Articular chondrocyte of knee joint (primary cell): ENCODE data around the gene TTC31. TPM values are rescaled to one million over a fixed set of nuclear protein-coding genes. Genes with fewer than 3 reads are reported as not detected.

Source experiments
- total RNA-seq: library from RNA; depleted of rRNA; stranded (reverse); fragments of >200 nt; gene quantifications from 2 replicates; pipeline ENCODE4 v1.2.3, GENCODE V29; 2012

The TTC31 gene
- 11.4 and 14.6 TPM in 2 replicates for total RNA-seq

DNA sequence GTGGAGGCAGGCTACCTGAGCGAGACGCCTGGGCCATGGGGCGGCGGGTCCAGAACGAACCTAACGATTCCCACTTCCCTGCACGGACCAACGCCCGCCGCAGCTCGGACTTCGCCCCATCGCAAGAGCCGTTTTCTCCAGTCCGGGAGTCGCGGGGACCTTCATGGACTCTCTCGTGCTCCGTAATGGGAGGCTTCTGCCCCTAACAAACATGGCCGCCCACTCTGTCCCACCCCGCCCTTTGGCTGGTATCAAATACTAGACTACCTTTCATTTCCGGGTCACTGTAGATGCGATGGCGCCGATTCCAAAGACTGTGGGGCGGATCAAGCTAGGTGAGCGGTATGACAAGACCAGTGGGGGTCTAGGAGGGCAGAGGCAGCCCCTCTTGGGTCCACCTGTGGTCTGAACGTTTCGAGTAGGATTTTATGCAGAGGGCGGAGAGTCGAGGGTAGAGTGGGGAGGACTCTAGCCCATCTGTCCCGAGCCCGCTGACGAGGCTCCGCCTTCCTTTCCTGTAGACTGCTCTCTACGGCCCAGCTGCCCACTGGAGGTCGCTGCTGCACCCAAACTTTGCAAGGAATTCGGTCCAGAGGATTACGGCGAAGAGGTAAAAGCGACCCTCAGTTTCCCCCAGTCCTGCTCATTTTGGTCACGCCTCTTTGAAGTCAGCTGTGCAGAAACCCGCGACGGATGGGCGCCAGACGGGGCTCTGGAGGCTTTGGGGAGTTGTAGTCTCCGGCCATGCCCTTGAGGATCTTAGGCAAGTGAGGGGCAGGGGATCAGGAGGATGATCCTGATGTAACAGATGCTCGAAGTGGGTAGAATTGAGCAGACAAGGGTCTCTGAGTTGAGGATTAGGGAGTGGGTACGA, at the start of gene TTC31, which contains the start of gene CCDC142:
Gene TTC31 (plus strand): TSS at position 281 of the 874 bp plus-strand sequence. CDS start 15 bp downstream, at position 296.
Gene CCDC142 (minus strand): TSS at position 198 of the 874 bp plus-strand sequence. CDS start 161 bp downstream, at position 37.

DNA sequence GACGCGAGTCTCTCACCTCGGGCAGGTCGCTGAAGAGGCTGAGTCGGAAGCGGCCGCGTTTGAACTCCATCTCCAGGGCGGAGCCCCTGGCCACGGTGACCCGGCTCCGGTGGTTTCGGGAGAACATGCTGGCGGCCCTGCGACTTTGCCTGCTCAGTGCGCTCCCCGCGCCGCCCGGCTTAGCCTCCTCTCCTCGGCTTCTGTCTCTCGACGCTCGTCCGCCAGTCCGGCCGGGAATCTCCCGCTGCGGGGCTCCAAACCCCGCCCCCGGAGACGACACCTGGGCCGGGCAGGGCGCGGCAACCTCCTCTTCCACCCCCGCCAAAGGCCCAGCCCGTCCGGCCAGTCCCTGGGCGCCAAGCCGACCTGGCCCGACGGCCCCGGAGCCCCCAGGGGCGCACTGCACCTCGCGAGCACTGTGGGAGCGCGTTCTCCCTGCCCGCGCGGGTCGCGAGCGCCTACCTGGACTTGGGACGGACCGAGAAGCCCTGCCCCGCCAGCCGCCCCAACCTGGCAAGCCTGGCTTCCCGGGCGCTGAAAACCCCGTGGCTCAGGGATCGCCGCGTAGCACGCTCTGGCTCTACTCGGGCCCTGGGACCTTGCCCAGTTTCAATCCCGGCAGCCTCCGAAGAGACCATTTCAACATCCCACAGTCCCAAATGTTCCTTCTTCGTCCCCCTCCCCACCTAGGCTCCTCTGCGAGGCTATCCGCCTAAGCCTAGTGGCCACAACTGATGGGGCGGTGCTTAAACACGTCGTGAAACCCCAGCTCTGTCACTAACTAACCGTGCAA, 41.0 kb upstream of the TTC31 start, which contains the start of gene RTKN:
Gene RTKN (minus strand): TSS at position 248 of the 793 bp plus-strand sequence. CDS start 121 bp downstream, at position 127.

DNA sequence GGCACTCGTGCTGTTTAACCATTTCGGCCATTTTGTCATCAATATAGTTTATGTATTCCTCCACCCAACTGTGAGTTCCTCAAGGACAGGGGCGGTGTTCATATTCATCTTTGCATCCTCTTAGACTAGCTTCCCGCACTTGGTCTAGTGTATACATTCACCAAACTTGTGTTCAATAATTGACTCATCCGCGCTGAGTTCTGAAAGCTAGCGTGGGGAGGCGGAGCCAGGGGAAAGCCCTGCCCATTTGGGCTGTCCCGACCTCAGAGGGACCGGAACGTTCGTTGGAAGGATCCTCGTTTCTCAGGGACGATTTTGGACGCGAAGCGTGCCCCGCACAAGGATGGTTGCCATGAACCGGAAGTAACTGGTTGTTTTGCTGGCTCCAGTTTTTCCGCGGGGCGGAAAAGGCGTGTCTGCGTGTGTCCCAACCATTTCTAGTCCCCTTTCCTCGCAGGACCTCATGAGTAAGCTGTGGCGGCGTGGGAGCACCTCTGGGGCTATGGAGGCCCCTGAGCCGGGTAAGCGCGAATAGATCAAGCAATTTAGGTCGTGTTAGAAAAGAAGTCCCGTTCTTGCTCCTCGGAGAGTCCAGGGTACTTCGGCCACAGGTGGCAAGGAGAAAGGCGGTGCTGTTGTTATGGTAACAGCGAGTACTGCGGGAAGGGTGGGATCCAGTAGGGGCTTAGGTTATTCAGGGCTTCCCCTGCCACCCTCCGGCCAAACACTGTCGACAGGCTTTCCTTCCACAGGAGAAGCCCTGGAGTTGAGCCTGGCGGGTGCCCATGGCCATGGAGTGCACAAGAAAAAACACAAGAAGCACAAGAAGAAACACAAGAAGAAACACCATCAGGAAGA, 28.0 kb upstream of the TTC31 start, which contains the start of gene INO80B:
Gene INO80B (plus strand): TSS at position 434 of the 858 bp plus-strand sequence. CDS start 30 bp downstream, at position 464.

DNA sequence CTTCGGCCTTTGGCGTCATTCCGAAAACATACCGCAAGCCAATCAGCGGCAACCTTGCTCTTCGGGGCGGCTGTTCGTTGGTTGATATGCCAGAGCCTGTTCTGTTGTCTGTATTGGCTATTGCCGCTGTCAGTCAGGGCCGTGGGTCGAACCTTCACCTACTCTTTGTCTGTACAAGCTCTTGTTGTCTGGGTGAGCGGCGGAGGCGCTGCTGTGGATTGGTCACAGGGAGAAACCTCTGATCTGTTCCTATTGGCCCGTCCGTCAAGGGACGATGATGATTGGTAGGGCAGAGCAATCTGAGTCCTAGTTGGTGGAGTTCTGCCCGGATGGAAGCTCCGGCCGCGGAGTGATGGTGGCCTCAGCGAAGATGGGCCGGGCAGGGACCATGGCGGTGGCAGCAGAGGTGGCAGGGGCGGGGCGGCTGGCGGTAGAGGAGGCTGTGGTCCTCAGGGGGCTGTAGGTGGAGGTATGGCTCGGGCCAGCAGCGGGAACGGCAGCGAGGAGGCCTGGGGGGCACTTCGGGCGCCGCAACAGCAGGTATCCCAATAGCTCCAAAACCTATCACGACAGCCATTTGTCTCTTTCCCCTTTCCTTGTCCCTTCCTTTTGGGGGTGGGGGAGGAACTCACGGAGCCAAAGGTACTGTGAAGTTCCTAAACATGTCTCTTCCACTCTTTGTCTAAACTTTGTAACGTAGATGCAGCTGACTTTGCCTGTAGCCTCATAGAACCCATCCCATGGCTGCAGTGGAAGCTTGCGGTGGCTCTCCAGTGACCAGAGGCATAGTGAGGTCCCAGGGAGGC, 24.5 kb upstream of the TTC31 start, which contains the start of gene WBP1:
Gene WBP1 (plus strand): TSS at position 307 of the 806 bp plus-strand sequence. CDS start 165 bp downstream, at position 472.

DNA sequence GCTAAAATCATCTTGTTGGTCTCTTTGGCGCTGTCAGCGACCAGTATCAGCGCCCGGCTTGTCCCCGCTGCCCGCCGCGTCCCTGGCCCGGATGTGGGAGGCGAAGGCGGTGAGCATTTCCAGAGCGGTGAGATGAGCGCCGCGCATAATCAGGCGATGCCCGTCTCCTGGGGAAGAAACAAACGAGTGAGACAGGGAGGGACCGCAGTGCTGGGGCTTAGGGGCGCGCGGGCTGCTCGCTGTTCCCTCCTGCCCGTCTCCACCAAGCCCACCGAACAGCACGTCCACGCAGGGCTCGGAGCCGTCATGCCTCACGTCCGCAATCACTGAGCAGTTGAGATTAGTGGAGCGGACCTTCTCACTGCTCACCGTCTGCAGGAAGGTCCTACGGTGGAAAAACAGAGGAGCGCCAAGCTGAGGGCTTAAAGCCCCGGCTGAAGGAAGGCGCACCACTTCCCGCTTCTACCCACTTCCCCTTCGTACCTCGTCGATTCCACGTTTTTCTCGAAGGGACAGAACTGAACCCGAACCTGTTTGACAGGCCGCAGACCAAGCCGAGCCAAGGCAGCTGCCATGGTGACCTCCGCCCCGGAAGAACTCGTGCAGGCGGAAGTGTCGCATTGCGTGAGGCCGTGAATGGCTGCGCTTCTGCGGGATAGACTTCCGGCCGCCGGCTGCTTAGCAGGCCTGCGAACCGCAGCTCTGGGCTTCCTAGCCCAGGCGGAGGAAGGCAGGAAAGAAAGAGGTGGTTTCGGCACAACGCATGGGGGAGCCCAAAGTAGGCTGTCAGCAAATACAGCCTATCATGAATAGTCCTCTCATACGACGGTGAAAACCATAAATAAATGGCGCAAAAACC, 10.6 kb upstream of the TTC31 start, which contains the start of gene MRPL53:
Gene MRPL53 (minus strand): TSS at position 595 of the 859 bp plus-strand sequence. CDS start 20 bp downstream, at position 575.

DNA sequence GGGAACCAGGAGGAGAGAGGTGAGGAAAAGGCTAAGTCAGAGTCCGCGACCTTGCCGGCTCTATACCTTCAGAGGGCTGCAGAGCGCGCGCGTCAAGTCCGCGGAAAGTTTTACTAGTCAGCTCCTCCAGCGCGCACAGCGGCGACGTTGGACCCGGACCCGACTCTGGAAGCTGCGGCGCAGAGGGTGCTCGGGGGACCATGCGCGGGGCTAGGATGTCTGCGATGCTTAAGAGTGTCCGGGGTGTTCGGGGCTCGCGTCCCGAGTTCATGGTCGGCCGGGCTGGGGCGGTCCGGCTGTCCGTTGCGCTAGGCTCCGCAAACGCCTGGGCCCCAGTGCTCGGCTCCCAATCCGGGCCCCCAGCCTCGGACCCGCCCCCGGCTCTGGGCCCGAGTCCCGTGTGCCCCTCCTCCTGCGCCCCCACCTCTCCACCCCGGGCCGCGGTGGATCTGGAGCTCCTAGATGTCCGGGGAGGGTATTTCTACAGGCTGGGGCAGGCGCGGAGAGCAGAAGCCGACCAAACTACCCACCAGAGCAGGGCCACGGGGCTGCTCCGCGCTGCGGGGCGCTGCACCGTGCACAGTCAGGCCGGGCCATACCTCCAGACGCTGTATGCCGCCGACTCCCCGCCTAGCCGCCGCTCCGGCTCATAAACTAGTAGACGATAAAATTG, 16.5 kb downstream of the TTC31 start, which contains the start of gene LBX2:
Gene LBX2 (minus strand): TSS at position 337 of the 673 bp plus-strand sequence. CDS start 66 bp downstream, at position 271.

DNA sequence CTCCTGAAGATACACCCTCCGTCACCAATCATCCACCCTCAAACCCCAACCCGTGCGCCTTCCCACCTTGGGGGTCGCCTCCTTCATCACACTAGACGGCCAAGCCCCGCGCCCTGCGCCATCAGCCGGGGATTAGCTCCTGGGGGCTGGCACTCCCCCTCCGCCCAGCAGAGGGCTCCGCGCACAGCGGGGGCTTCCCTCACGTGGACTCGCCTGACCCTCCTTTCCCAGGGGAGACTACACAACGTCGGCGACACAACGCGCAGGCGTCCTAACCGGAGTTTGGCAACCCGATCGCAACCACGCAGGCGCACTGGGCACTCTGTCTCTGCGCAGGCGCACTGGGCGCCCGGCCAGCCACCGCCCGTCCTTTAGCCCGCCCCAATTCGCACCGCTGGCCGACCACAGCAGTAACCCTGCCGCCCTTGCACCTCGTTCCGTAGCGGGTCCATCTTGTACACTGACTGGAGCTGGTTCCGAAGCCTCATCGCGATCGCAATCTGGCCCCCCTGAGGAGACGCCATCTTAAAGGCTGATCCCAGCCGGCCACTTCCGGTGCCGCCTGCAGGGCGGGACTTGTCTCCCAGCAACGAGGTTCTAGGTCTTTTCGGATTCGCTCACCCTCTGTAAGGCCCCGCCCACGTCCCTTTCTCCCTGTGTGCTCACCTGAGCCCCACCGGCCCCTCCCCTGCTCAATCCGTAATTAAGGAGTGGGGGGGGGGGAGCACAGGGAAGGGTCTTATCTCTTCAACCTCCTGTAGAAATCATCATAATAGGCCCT, 24.5 kb downstream of the TTC31 start, which contains the start of gene PCGF1:
Gene PCGF1 (minus strand): TSS at position 551 of the 781 bp plus-strand sequence. CDS start 27 bp downstream, at position 524.

DNA sequence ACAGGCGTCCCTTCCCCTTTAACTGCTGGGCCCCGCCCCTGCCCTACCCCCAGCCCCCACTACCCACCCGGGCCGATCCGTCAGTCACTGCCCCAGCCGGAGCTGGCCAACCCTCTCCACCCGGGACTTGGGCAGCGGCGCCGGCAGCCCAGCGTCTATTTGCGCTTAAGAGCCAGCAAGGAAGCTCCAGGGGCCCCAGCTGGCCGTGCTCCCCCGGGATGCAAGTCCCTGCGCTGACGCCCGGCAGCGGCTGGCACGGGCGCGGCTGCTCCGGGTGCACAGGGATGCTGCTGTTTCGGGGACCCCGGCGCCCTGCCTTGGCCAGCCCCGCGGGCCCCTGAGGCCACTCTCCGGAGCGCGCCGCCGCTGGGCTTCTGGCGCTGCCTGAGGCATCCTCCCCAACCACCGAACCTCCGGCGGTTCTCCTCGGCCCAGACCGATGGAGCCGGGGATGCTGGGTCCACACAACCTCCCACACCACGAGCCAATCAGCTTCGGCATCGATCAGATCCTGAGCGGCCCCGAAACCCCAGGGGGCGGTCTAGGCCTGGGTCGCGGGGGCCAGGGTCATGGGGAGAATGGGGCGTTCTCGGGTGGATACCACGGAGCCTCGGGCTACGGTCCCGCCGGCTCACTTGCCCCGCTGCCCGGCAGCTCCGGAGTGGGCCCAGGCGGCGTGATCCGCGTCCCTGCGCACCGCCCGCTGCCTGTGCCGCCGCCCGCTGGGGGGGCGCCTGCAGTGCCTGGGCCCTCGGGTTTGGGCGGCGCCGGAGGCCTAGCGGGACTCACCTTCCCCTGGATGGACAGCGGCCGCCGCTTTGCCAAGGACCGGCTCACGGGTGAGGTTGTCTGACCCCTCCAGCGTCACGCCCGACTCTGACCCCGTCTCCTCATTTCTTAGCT, 31.7 kb downstream of the TTC31 start, which contains the start of gene TLX2:
Gene TLX2 (plus strand): TSS at position 83 of the 903 bp plus-strand sequence. CDS start 357 bp downstream, at position 440.

DNA sequence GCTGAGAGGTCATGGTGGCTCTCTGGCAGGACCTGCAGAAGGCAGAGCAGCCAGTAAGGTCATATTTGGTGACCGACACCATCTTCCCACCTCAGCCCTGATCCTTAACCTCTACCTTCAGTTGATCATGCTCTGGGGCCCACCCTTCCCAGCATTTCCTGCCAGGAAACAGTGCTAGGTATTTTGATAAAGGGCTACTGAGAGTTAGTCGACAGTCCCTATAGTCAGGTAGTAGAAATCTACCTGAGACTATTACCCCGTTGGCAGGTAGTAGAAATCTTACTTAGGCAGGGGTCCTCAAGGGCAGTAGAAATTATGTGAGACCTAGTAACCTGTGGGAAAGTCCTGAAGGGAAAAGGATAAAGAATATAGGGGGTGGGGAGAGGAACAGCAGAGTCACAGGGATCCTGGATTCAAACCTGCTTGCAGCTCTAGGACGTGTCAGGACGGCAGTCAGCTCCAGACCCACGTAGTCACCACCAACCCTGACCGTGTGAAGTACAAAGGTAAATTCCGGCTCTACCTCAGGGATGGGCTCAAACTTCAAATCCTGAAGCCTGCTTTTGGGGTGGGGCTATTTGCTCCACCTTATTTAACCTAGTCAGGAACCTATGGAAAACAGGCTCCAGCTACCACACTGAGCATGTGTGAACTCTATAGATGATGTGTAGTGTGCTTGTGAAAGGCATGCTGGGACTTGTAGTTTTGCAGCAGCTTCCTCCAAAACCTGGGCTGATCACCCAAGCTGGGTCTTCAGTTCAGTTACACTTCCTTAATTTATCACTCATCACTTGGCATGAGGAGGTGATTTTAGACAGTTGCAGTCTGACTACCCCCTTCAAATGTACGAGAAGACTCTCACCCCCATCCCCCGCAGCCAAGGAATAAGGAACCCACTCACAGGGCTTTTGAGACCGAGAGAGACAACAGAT, 43.1 kb downstream of the TTC31 start, which contains the start of gene DQX1:
Gene DQX1 (minus strand): TSS at position 515 of the 932 bp plus-strand sequence. CDS start 502 bp downstream, at position 13.

DNA sequence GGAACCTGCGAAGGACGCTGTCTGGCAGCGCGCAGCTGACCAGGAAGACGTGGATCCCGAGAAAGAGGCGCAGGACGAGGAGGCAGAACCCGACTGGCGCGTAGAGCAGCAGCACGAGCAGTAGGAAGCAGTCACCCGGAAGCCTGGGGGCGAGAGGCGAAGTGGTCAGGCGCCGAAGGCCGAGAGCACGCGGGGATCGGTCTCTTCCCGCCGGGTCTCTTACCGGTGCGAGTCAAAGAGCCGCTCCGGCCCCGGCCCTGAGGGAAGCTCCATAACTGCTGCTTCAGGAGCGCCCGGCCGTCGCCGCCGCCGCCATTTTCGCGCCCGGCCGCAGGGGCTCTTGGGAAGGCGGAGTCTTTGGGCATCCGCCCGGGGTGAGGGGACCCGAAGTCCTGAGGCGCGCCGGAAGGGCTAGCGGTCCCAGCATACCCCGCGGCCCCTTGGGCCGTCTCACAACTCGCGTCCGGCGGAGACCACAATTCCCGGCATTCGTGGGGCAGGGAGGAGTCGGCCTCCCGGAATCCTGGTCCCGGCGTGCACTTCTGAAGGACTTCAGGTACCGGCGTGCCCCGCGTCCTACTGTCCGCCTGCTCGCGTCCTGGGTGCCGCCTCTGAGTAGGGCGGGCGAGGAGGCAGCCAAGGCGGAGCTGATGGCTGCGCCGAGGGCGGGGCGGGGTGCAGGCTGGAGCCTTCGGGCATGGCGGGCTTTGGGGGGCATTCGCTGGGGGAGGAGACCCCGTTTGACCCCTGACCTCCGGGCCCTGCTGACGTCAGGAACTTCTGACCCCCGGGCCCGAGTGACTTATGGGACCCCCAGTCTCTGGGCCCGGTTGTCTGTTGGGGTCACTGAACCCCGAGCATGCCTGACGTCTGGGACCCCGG, 46.7 kb downstream of the TTC31 start, which contains the start of the genes AUP1 and HTRA2:
Gene AUP1 (minus strand): TSS at position 350 of the 882 bp plus-strand sequence. CDS start 77 bp downstream, at position 273.
Gene HTRA2 (plus strand): TSS at position 577 of the 882 bp plus-strand sequence. CDS start 74 bp downstream, at position 651.

